GM12878 (cell line): Measurements from ENCODE around the gene USP15. TPM values are rescaled to one million over a fixed set of nuclear protein-coding genes. Genes with fewer than 3 reads are reported as not detected.
"Not testable (repeated sequence)": the region's sequence is repeated elsewhere in the genome, so short reads cannot be mapped to it uniquely, and the experiment has no call there.

Experiments used
- ATAC-seq: fragments of 200-7000 bp; cut with Tn5 transposase; 3 replicates; pipeline ENCODE4 v1.9.1; 2020; ENCODE audit warnings: mild to moderate bottlenecking, moderate library complexity
- BruUV-seq: library from RNA; stranded (reverse); fragments of 400-500 nt; replicated peaks from 2 replicates; lab custom pipeline; 2021; lab: Mats Ljungman, UMichigan
- CTCF ChIA-PET: fragments of 300-600 bp; sonication (Branson Sonifier 250); formaldehyde crosslinking; extraction: SDS; loops from one replicate; lab custom pipeline; 2021; ENCODE audit warnings: inconsistent platforms; lab: Yijun Ruan, JAX
- POLR2A ChIA-PET: fragments of 350-600 bp; formaldehyde crosslinking; extraction: SDS; loops from one replicate; lab custom pipeline; 2021; ENCODE audit warnings: inconsistent platforms; lab: Charles Lee
- RAD21 ChIA-PET: fragments of 300-600 bp; sonication (Branson Sonifier 250); formaldehyde crosslinking; loops from one replicate; lab custom pipeline; 2023; ENCODE audit warnings: antibody characterized with exemption; ENCODE audit not compliant: unreplicated experiment; lab: Charles Lee
- SMC1A ChIA-PET: fragments of 300-600 bp; sonication (Branson Sonifier 250); formaldehyde crosslinking; loops from one replicate; lab custom pipeline; 2023; ENCODE audit not compliant: unreplicated experiment, uncharacterized antibody; lab: Charles Lee
- DNase-seq: peaks from one replicate; pipeline ENCODE4 v3.0.0-alpha.2; 2011; ENCODE audit warnings: low read depth, low spot score
- FAIRE-seq: peaks from 3 replicates; lab custom pipeline; 2011; peaks lifted over from hg19 to GRCh38; lab: Jason Lieb, UNC
- H2AFZ ChIP-seq: 2 replicates; pipeline ENCODE4 v1.6.0; 2011; ENCODE audit warnings: low read depth, low read length, control low read depth; ENCODE audit not compliant: control insufficient read depth
- H3K27ac ChIP-seq: 2 replicates; pipeline ENCODE4 v1.5.1; 2011; ENCODE audit warnings: control low read depth; ENCODE audit not compliant: control insufficient read depth, insufficient read depth
- H3K27me3 ChIP-seq, 2 experiments: replicated peaks in 1 of 2; 2 replicates each; pipeline versions ENCODE4 v1.6.0 to v1.6.1; 2011; ENCODE audit warnings: low read length in 1 of 2; ENCODE audit not compliant: control insufficient read depth in 2 of 2, insufficient read depth in 2 of 2
- H3K36me3 ChIP-seq, 2 experiments: 2 replicates each; pipeline ENCODE4 v1.5.1; 2011; ENCODE audit warnings: low read length in 1 of 2; ENCODE audit not compliant: control insufficient read depth in 2 of 2, insufficient read depth in 2 of 2
- H3K4me1 ChIP-seq: 2 replicates; pipeline ENCODE4 v1.6.1; 2011; ENCODE audit warnings: mild to moderate bottlenecking, low read length, moderate library complexity, mixed read lengths; ENCODE audit not compliant: control insufficient read depth, insufficient read depth
- H3K4me2 ChIP-seq: 2 replicates; pipeline ENCODE4 v1.6.0; 2011; ENCODE audit warnings: control low read depth; ENCODE audit not compliant: control insufficient read depth, insufficient read depth
- H3K4me3 ChIP-seq: fragments of 200-600 bp; sonication (generic); 2 replicates; pipeline ENCODE4 v1.5.1; 2016
- H3K79me2 ChIP-seq: 2 replicates; pipeline ENCODE4 v1.6.0; 2011; ENCODE audit warnings: low read length; ENCODE audit not compliant: control insufficient read depth, insufficient read depth
- H3K9ac ChIP-seq: 2 replicates; pipeline ENCODE4 v1.8.0; 2011; ENCODE audit warnings: low read length, control low read depth, mixed read lengths; ENCODE audit not compliant: control insufficient read depth, insufficient read depth
- H3K9me3 ChIP-seq: replicated peaks from 3 replicates; pipeline ENCODE4 v1.5.1; 2011; ENCODE audit warnings: mild to moderate bottlenecking, low read length; ENCODE audit not compliant: control insufficient read depth, insufficient read depth
- H4K20me1 ChIP-seq: 2 replicates; pipeline ENCODE4 v1.6.0; 2011; ENCODE audit not compliant: control insufficient read depth, insufficient read depth
- CREB1 ChIP-seq: IDR thresholded peaks from 2 replicates; pipeline ENCODE4 v1.6.1; 2012; ENCODE audit warnings: low read depth, mild to moderate bottlenecking, inconsistent platforms
- MXI1 ChIP-seq: fragments of 150-350 bp; IDR thresholded peaks from 2 replicates; pipeline ENCODE4 v1.6.1; 2011; ENCODE audit warnings: low read depth, mild to moderate bottlenecking, inconsistent platforms, low read length, improper control_type of control experiment
- MYB ChIP-seq: fragments of 150-350 bp; IDR thresholded peaks from 2 replicates; pipeline ENCODE4 v1.6.1; 2014; ENCODE audit warnings: mild to moderate bottlenecking, low read depth, low read length, borderline replicate concordance
- RAD21 ChIP-seq: IDR thresholded peaks from 2 replicates; pipeline ENCODE4 v1.6.1; 2011; ENCODE audit warnings: mild to moderate bottlenecking, low read depth, low read length, moderate library complexity; ENCODE audit not compliant: insufficient read depth
- WGBS: methylation state at CpG from one replicate; pipeline ENCODE4 v1.1.6; 2016; ENCODE audit warnings: low lambda C conversion rate; ENCODE audit not compliant: insufficient replicate concordance, insufficient coverage; ENCODE audit errors: missing lambda C conversion rate; 5-methylcytosine and 5-hydroxymethylcytosine counted together
- in situ Hi-C: fragments of 300-500 bp; cut with MboI; formaldehyde crosslinking; loops from 9 replicates; pipeline ENCODE4 v1.14.3; 2018; ENCODE audit warnings: mixed read lengths
- intact Hi-C: fragments of 100-400 bp; cut with micrococcal nuclease; formaldehyde crosslinking; loops from one replicate; pipeline ENCODE4 v1.14.2; 2022; ENCODE audit not compliant: unreplicated experiment
- polyA plus RNA-seq, 11 experiments: library from polyadenylated mRNA; depleted of rRNA in 4 of 11; unstranded in 6 of 11; stranded (reverse) in 5 of 11; fragments of >200 nt; fragmentation: Nextera tagmentation in 4 of 11; fragmentation: Illumina TruSeq in 1 of 11; extraction: Ambion mirVana in 4 of 11; extraction: Trizol in 1 of 11; gene quantifications; 1 replicate in 1 of 11; 2 replicates in 10 of 11; pipeline versions ENCODE4 v1.2.1 to v1.2.3, GENCODE V29; 2011 to 2016; ENCODE audit warnings: inconsistent platforms in 2 of 11, missing spikeins in 2 of 11, low read depth in 1 of 11
- total RNA-seq, 4 experiments: library from RNA; depleted of rRNA in 3 of 4; stranded (reverse); fragments of >200 nt in 3 of 4; fragmentation: Illumina TruSeq in 1 of 4; extraction: Trizol in 1 of 4; gene quantifications; 2 replicates each; pipeline versions ENCODE4 v1.2.1 to v1.2.3, GENCODE V29; 2013 to 2021
- TF ChIP-seq, protein P1 (sequence below): fragments of 450-650 bp; formaldehyde crosslinking; IDR thresholded peaks from 2 replicates; pipeline ENCODE4 v1.4.0; 2020; ENCODE audit warnings: mild to moderate bottlenecking, moderate library complexity

USP15 gene
- total and polyA plus RNA-seq, 10 of the 15 experiments (the other 5 are each of a cell fraction or from before 2014, with no cell fraction given): 57.6 to 101 (median 90.2) TPM

DNA sequence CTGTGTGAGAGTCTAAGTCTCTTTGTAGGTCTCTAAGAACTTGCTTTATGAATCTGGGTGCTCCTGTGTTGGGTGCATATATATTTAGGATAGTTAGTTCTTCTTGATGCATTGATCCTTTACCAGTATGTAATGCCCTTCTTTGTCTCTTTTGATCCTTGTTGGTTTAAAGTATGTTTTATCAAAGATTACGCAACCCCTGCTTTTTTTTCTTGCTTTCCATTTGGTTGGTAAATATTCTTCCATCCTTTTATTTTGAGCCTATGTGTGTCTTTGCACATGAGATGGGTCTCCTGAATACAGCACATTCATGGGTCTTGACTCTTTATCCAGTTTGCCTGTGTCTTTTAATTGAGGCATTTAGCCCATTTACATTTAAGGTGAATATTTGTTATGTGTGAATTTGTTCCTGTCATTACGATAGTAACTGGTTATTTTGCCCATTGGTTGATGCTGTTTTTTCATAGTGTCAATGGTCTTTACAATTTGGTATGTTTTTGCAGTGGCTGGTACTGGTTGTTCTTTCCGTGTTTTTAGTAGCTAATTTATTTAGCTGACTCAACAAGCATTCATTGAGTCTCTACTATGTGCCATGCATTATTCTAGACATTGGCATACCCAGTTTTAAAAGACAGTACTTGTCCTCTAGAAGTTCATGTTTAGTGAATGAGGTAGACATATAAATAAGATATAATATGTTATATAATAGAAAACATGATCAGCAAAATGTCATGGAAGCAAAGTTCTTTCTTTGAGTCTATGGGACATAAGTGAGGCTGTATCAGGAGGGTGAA lies 108.4 kb downstream of the USP15 start:
- H4K20me1 ChIP-seq, H3K9ac ChIP-seq, in situ Hi-C loops, intact Hi-C loops, H3K79me2 ChIP-seq, FAIRE-seq, H3K9me3 ChIP-seq, H3K27ac ChIP-seq, POLR2A ChIA-PET, H3K4me1 ChIP-seq, BruUV-seq, RAD21 ChIA-PET, H3K4me3 ChIP-seq, H3K27me3 ChIP-seq, DNase-seq, ATAC-seq, H2AFZ ChIP-seq, H3K4me2 ChIP-seq, H3K36me3 ChIP-seq: not testable (repeated sequence)
- CTCF ChIA-PET: interaction anchor here (0.6 to 0.7 kb wide), 2 partner anchors 11 to 125 kb away, joined by 3 read pairs; no protein-coding TSS in a partner anchor
- SMC1A ChIA-PET: interaction anchor here (0.5 to 1.6 kb wide), 2 partner anchors 17 to 117 kb away, joined by 3 to 7 read pairs; no protein-coding TSS in a partner anchor
- WGBS: 98% methylated on average over 3 of the region's 3 CpGs

GRCh38 chr12:62370189-62370588 lies 110.0 kb downstream of the USP15 start:
- RAD21 ChIA-PET: no interaction called here
- Histone ChIP-seq H3K4me2 (no peak overlapping the region), H3K36me3 (peaks cover 0 to 3% of the 10 kb centered on the region in 2 experiments; a peak in 1 of 4 replicates), H2AFZ (no peak overlapping the region), H3K4me3 (no peak overlapping the region), H3K9me3 (no peaks in the 10 kb centered on the region), H3K27me3 (no peaks in the 10 kb centered on the region), H4K20me1 (no peaks in the 10 kb centered on the region), H3K27ac (no peak overlapping the region), H3K9ac (no peak overlapping the region), H3K4me1 (no peaks in the 10 kb centered on the region), H3K79me2 (peaks cover 3% of the 10 kb centered on the region)
- BruUV-seq: no TSS peak
- intact Hi-C loops: no loop called here
- no peak for DNase-seq
- no peak for ATAC-seq
- 96% methylated on average over 3 of the region's 3 CpGs for WGBS
- in situ Hi-C loops: no loop called here
- TF ChIP-seq MXI1 (no peak), CREB1 (no peak), RAD21 (no peak), MYB (no peak)
- TF ChIP-seq, protein P1, sequence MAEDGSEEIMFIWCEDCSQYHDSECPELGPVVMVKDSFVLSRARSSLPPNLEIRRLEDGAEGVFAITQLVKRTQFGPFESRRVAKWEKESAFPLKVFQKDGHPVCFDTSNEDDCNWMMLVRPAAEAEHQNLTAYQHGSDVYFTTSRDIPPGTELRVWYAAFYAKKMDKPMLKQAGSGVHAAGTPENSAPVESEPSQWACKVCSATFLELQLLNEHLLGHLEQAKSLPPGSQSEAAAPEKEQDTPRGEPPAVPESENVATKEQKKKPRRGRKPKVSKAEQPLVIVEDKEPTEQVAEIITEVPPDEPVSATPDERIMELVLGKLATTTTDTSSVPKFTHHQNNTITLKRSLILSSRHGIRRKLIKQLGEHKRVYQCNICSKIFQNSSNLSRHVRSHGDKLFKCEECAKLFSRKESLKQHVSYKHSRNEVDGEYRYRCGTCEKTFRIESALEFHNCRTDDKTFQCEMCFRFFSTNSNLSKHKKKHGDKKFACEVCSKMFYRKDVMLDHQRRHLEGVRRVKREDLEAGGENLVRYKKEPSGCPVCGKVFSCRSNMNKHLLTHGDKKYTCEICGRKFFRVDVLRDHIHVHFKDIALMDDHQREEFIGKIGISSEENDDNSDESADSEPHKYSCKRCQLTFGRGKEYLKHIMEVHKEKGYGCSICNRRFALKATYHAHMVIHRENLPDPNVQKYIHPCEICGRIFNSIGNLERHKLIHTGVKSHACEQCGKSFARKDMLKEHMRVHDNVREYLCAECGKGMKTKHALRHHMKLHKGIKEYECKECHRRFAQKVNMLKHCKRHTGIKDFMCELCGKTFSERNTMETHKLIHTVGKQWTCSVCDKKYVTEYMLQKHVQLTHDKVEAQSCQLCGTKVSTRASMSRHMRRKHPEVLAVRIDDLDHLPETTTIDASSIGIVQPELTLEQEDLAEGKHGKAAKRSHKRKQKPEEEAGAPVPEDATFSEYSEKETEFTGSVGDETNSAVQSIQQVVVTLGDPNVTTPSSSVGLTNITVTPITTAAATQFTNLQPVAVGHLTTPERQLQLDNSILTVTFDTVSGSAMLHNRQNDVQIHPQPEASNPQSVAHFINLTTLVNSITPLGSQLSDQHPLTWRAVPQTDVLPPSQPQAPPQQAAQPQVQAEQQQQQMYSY (CRISPR knock-in tag): no peak
- SMC1A ChIA-PET: interaction anchor here (1.6 kb wide), 1 partner anchor 119 kb away, joined by 7 read pairs; no protein-coding TSS in a partner anchor
- FAIRE-seq: no peak
- CTCF ChIA-PET: no interaction called here
- POLR2A ChIA-PET: no interaction called here
